HG03442 (cell line): ENCODE results near the gene CADPS.

Experiments used
- ATAC-seq: cut with Tn5 transposase; IDR thresholded peaks from one replicate; pipeline ENCODE4 v1.9.1; 2021; ENCODE audit warnings: mild to moderate bottlenecking, moderate library complexity; ENCODE audit not compliant: unreplicated experiment

CADPS gene

DNA sequence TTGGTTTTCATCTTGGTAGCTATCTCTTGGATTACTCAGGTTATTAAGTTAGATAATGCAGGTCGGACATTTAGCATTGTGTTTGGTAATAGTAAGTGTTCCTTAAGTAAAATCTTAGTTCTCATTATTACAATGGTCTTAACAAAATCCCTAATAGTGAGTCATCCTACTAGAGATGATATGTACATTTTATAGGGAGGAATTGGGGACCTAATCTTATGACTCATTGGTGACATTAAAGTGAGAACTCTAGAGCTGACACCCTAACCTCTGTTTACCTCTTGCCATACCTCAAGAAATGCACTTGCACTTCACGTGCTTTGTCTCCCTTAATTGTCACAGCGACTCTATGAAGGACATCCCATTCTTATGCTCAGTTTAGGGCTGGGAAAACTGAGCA is 174.9 kb downstream of the CADPS start:
- no peak for ATAC-seq

DNA sequence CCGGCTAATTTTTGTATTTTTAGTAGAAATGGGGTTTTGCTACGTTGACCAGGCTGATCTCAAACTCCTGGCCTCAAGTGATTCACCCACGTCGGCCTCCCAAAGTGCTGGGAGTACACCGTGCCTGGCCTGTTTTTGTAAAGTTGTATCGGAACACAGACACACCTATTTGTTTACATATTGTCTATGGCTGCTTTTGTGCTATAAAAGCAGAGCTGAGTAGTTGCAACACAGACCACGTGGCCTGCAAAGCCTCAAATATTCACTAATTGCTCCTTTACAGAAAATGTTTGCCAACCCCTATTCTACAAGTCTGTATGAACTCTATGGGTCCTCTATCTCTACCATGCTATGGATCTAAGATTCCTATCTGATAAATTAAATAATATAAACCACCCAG is 175.5 kb downstream of the CADPS start:
- no peak for ATAC-seq

DNA sequence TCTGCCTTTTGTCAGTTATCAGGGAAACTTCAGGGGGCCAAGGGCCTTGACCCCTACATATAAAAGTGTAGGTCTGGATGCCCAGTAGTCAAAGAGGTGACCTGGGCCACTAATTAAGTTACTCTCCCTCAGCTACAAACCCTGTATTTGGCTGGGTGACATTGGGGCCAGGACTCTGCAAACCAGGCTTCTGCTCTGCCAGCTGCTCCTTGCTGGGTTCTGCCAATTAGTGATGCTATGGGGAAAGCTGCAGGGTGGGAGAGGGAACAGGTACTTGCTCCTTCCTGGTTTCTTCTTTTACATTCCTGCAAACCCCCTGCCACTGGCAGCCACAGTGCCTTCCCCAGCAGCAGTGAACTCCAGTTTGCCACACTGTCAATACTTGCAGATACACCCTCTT is 179.2 kb downstream of the CADPS start:
- ATAC-seq = no peak

DNA sequence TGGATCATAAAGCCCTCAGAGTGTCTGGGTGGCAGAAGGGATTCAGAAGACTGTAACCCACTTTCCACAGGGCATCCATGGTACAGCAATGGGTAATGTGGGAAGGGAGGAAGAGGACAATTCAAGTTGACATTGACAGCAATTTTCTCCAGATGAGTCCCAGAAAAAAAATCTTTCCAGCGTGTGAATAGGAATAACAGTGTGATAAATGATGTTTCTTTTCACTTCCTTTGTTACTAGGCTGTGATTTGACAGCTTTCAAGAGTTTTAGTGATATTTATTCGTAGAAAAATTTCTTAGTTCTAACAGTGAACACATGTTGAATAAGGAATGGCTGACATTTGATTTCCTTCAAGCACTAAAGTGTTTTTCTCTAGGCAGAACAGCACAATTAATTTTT is 186.4 kb downstream of the CADPS start:
- ATAC-seq = no peak

DNA sequence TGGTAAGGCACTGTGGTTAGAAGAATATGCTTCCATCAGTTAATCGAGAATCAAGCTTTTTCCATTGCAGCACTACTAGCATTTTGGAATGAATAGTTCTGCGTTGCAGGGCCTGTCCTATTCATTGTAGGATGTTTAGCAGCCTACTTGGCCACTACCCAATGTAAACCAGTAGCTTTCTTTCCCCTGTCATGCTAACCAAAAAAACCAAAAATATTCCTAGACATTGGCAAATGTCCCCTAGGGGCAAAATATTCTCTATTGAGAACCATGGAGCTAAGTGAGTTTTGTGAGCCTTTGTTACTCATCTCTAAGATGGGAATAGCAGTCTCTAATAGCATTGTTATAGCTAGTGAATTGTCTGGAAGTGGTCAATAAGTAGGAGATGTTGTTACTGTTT is 187.2 kb downstream of the CADPS start:
- no peak for ATAC-seq

DNA sequence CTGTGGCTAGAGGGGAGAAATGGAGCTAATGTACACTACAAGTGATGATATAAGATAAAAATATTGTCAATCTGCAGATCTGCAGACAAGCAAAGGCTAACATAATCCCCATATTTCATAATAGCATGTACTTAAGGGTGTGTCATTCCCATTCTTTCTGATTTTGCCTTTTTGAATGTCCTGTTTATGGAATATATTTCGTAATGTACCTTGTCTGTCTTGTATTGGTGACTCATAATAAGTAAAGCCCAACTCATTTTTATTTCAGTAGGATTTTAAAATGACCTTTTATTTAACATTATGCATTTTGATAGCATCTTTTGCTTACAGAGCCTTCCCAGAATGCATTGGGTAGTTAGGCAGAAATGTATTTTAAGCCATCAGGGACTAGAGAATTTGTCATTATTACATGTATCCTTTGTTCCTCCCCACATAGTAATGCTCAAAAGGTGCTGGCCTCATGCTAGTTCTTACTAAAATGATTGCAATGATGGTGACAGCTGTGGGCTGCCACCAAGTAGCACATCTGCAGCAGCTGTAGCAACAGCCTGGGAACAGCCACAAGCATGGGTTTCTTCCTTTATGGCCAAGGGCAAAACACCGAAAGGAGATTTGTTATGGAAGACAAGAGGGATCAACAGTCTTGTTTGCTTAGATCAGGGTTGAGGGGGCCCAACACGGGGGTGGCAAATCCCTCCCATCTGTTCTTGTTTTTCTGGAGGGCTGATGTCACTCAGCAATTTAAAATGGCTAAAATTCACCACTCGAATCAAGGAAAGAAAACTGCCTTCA is 188.5 kb downstream of the CADPS start:
- ATAC-seq = no peak

DNA sequence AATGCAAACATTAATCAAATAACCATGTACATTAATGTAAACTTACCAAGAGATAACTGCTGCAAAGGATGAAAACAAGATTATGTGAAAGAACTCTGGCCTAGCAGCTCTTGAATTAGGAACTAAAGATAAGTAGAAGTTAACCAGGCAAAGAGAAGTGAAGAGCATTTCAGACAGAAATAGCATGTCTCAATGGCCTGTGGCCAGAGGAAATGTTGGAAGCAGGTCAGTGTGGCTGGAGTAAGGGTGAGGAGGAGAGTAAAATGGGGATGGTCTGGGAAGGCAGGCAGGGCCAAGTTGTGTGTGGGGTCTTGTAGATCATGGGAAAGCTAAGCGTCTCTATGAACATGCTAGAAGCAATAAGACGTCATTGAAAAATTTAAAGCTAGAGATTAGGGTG is 192.4 kb downstream of the CADPS start:
- no peak for ATAC-seq

DNA sequence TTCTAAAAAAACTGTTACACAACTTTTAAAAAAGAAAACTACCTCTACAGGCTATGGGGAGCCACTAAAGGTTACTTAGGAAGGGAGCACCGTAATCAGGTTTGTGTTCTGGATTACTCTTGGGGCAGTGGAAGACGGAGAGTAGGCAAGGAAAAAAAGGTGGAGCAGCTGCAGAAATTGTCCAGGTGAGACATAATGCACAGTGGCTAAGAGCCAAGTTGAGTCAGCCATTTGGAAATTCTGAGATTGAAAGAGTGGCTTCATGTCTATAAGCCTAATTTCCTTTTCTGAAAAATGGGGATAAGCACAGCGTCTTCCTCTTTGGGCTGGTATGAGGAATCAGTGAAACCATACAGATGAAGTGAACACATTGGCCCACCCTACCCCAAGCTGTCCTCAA is 195.2 kb downstream of the CADPS start:
- no peak for ATAC-seq

DNA sequence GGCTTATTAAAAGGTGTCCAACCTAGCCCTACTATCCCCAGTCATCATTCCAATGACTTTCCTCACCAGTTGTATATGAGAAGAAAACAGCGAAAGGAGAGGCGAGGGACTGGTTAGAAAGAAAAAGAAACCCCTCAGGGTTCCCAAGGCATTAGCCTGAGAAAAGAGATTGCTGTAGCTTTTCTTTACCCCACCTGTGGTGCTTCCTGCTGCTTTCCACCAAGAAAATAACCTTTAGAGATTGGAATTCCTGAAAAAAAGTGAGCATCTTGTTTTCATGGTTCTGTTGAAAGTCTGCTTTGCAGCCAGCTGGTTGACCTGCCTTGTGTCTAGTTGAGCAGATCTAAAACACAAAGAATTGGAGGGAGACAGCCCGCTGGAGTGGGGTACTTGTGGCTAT is 196.4 kb downstream of the CADPS start:
- no peak for ATAC-seq

DNA sequence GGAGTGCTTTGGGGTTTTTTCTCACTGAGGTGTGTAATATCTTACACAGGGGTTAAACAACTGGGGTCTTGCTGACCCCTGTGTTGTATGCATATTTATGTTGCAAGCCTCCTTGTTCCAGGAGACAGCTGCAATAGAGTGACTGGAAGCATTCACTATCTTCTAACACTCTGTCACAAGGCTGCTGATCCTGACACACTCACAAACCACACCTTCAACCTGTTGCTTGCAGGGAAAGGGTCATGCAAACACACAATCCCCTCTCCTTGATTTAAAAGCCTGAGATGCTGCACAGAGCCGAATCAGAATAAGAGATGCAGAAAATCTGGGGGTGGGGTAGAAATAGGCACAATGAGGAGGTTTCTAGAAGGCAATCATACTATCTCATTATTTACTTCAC is 197.3 kb downstream of the CADPS start:
- no peak for ATAC-seq

DNA sequence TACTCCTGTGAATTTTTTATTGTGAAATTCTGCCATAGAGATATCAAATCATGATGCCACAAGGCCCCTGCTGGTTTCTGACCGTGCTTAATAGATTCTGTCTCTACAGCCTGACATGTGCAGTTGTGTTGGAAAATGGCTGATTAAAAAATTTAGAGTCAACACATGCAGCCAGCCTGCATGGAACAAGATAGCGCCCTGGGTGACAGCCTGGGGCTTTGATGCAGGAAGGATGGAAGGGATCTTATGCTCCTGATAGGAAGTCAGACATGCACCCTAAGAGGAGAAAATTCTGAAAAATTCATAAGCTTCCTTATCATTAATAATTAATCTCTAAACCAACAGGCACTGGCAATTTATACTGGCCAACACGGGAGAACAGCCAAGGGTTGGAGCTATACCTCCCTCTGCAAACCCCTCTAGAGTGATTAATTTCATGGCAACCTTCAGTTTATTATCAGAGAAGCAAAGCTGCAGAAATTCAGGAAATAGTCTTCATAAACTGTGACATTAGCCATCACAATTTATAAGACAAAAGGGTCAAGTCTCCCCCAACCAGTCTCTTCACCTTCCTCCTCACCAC is 198.4 kb downstream of the CADPS start:
- ATAC-seq = no peak

DNA sequence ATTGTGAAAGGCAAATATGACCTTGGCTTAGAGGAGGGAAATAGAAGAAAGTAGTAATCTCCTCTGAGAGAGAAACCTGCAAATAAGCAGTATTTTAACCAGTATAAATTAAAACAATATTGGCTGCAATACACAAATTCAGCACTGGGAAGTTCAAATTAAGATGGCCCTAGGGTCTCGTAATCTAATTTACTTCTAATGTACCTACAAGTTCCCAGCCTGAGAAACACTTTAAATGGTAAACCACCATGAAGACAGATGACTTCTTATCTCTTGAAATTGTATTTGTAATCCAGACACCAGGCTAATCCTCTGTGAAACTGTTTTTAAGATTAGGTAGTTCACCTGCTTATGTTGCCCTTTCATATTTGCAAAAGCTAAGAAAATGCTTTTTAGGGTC is 199.7 kb downstream of the CADPS start:
- no peak for ATAC-seq

DNA sequence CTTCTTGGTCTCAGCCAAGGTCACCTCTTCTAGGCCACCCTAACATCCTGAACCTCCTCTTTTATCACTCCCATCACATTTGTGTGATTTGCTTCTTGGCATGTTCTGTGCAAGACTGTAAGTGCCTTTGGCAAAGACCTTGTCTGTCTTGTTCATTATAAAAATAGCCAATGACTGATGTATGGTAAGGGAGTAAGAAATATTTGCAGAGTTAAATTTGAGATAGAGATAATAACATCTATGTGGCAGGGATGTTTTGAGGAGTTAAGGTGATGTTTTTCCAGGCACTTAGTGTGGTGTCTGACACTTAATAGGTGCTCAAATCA is 202.3 kb downstream of the CADPS start:
- ATAC-seq = no peak

DNA sequence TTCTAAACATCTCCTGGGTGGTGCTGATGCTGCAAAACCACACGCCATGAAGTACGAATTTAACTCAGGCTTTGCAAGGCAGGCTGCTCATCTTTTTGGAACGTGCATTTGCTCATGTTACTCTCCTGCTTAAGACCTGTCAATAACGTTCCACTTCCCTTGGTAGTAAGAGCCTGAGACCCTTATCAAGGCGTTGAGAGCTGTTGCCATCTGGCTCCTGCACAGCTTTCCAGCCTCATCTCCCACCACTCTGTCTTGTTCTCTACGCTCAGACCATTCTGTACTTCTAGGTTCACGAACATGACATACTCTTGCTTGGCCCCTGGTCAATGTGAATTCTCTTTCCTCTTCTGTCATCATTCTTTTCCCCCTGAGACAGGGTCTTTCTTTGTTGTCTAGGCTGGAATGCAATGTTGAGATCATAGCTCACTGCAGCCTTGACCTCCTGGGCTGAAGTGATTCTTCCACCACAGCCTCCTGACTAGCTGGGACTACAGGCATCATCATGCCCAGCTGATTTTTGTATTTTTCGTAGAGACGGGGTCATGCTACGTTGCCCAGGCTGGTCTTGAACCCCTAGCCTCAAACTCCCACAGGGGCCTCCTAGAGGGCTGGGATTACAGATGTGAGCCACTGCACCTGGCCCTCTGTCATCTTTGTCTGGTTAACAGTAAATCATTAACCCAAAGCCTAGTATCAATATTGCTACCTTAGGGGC is 202.8 kb downstream of the CADPS start:
- ATAC-seq = peak; percentile 52

DNA sequence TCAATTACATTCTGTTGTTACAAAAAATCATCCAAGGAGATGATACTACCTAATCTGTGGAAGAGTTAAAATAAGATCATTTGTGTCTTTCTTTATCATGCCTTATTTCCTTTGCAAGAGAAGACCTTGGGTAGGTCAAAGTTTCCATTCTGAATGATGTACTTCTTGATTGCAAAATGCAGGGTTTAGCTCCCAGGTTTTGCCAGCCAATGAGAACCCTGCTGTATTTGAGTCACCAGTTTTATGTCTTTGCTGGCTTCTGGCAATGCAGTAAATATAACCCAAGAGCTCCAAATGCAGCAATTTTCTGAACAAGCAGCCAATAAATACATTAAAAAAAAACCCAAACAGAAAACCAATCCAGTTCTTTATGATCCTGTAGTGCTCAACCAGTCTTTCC is 204.9 kb downstream of the CADPS start:
- ATAC-seq = no peak

DNA sequence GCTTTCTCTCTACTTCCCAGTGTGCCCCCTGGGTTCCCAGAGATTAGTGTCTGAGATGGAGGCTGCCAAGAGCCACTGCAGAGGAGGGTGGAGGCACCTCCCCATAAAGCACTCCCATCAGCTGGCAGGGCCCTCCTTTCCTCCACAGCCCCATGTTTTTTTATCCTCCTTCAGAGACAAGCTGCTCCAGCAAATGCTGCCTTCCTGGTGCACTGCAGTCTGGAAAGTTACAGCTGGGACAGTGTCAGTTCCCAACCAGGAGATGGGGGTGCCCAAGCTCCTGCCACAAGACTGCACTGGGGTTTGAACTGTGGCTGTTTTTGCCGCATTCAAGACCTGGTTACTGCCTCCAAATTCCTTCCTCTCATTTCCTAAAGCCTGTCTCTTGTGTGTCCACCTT is 206.1 kb downstream of the CADPS start:
- ATAC-seq = no peak

DNA sequence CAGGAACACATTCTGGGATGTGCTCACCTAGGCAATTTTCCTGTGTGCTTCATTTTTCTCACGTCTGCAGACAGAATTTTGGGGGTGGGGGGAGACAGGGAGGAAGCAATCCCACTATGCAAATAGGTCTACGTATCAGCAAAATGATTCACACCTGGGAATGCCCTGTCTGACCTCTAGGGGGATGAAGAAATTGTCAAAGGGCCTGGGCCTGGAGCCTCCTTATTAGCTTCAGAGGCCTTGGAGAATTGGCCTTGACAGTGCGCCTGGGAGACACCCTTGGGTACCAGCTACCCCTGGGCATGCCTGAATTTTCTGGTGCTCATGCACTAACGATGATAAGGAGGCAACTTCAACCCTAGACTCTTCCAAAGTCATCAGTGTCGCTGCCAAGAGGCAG is 207.5 kb downstream of the CADPS start:
- ATAC-seq = no peak

DNA sequence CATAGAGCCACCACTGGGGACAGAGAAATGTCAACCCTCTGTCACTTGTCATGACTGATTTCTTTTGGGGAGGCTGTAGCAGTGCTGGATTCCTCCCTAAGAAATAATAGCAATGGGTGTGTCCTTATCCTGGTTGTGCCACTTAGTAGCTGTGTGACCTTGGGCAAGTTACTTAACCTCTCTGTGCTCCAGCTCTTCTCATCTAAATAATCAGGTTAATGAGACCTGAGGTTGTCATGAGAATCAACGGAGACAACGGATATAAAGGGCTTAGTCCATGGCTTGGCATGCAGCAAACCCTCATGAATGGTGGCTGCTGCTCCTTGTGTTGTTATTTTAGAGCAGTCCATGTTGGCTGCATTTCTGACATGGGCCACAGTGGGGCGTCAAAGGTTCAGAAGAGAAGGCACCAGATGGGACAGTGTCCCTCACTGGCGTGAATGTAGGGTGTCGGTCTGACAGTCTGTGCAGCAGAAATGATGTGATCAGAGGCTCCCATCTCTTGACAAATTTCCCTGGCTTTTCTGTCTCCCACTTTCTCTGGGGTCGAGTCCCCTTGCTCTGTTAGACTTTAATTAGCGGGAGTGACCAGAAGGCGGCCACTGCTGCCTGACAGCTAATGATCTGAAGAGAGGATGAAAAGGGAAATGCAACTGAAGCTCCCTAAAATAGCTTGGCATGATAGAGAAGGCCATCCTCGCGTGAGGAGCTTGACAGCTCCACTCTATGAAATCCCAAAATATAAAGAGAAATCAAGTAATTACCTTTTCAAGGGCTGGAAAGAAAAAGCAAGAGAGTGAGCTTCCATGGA is 209.4 kb downstream of the CADPS start:
- peak; percentile 89 for ATAC-seq

DNA sequence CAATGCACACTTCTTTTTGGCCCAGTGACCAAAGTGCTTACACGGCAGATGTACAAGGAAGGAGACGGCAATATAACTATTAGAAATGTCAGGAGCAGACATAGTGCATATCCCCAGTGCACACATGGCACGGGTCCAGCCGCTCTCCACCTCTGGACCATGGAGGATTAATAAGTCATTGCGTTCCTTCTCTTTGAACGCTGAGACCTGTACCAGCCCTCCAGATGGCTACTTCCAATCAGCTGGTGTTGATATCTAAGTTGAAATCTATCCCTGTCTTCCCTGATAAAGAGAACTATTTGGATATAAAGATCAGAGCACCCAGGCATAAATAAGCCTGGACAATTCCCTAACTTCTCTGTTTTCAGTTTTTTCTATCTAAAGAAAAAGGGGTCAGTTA is 212.5 kb downstream of the CADPS start:
- ATAC-seq = no peak

DNA sequence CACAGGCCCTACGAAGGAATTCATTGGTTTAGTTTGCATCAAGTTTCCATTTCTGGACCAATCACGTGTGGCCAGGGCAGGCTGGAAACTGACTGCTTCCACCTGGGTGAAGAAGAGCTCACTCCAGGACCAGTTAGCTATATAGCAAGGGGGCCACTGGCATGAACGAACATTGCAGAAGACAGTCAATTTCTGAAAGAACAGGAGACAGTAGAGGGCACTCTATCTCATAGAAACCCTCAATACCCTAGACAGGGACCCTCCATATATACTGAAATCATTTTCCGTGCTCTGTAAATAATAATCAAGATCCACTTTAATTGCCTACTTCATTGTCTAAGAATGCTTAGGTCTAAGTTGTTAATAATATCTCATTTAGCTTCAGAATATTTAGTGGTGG is 215.6 kb downstream of the CADPS start:
- ATAC-seq = no peak

DNA sequence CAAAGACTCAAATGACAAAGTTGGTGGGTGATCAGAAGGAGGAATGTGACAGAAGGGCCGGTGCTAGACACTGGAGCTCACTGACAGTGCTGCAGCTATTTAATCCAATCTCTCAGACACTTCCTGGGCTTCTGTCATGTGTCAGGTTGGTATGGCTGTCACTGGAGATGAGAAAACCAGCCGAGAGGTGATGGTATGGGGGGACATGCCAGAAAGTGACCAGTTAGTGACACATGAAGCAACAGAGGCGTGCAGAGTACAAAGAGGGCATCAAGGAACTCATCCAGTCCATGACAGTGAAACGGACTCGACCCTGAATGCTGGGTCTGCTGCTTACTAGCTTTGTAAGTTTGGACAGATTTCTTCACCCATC is 219.5 kb downstream of the CADPS start:
- ATAC-seq = no peak
